Measurements from ENCODE around the gene HEPACAM.

The HEPACAM gene

DNA sequence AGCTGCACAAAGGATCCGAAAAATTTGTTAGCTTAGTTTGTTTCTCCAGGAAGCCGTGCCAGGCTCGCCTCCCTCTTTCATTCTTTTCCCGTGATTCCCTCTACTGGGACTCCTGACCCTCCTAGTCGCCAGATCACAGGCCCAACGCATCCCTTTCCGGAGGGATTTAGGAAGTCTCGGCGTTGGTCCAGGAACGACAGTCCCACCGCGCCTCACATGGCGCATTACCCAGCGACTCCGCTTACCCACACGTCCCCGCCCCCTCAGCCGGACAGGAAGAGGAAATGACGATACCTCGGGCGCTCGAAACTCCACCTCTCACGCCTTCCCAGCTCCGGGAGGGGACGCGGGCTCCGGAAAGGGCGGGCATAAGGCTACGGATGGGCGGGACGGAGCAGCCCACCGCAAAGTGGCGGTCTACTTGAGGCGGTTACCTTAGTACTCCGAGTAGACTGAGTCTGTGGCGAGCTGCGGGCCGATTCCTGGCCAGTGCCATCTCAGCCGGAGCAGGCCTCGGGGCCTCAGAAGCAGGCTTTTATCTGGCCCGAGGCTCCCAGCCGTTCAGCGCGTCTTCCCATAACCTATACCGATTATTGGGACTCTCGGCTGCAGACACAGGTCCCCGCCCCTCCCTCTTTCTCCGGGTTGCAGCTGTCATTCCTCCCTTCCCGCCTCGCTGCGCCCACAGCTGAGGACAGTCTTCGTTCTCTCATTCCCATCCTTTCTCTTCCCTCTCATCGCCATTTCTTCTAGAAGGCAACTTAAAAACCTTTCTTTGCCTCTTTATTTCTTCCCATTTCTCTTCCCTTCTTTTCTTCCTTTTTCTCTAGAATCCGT, 18.1 kb upstream of the HEPACAM start, which contains the start of gene CCDC15:
Gene CCDC15 (plus strand): TSS at position 450 of the 837 bp plus-strand sequence. CDS start 531 bp downstream, outside the sequence.
- no peak for TF ChIP-seq EZH2phosphoT487 (conservative IDR thresholded peaks at IDR 0.05; ENCODE audit: low read length)
- TF ChIP-seq, protein P1, sequence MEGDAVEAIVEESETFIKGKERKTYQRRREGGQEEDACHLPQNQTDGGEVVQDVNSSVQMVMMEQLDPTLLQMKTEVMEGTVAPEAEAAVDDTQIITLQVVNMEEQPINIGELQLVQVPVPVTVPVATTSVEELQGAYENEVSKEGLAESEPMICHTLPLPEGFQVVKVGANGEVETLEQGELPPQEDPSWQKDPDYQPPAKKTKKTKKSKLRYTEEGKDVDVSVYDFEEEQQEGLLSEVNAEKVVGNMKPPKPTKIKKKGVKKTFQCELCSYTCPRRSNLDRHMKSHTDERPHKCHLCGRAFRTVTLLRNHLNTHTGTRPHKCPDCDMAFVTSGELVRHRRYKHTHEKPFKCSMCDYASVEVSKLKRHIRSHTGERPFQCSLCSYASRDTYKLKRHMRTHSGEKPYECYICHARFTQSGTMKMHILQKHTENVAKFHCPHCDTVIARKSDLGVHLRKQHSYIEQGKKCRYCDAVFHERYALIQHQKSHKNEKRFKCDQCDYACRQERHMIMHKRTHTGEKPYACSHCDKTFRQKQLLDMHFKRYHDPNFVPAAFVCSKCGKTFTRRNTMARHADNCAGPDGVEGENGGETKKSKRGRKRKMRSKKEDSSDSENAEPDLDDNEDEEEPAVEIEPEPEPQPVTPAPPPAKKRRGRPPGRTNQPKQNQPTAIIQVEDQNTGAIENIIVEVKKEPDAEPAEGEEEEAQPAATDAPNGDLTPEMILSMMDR (IDR thresholded peaks at IDR 0.05; ENCODE audit: insufficient read depth, low read length, poor library complexity, severe bottlenecking): no peak
- H3F3A ChIP-seq (ENCODE audit: insufficient read depth): no peaks in the 10 kb centered on the region
- H3K4me2 ChIP-seq (ENCODE audit: low read depth, low read length, poor library complexity, severe bottlenecking): peak within 1 kb of the TSS; percentile 90
- peak within 1 kb of the TSS; percentile 56 for H3K4me3 ChIP-seq (ENCODE audit: insufficient read depth, low read length, poor library complexity, severe bottlenecking)
- H3K27me3 ChIP-seq (ENCODE audit: low read length): no peaks in the 10 kb centered on the region
- H3K9ac ChIP-seq (ENCODE audit: low read length): peak within 1 kb of the TSS; percentile 66
- peak within 1 kb of the TSS; percentile 44 for H3K27ac ChIP-seq (ENCODE audit: low read depth, low read length)
- no peaks in the 10 kb centered on the region for H3K9me3 ChIP-seq (ENCODE audit: insufficient read depth, low read length)
- H3K36me3 ChIP-seq (ENCODE audit: low read length): no peaks in the 10 kb centered on the region
- no peaks in the 10 kb centered on the region for H4K20me1 ChIP-seq (ENCODE audit: low read depth, low read length)
- no peaks in the 10 kb centered on the region for H3K9me2 ChIP-seq (replicated peaks; ENCODE audit: insufficient read depth, low read length)
- H2AFZ ChIP-seq (ENCODE audit: low read depth, low read length, severe bottlenecking): peak within 1 kb of the TSS; percentile 67
- H3K79me2 ChIP-seq (ENCODE audit: insufficient read depth, low read length): no peaks in the 10 kb centered on the region

DNA sequence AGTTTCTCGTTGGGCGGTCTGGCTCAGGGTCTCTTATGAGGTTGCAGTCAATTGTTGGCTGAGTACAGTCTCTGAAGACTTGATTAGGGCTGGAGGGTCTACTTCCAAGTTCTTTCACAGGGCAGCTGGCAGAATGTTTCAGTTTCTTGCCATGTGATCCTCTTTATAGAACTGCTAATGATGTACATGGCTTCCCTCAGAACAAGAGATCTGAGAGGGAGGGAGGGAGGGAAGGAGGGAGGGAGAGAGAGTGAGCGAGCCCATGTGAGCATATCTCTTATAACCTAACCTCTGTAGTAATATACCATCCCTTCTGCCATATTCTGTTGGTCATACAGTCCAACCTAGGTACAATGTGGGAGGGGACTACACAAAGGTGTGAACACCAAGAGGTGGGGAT, 15.5 kb upstream of the HEPACAM start:
- no peaks in the 10 kb centered on the region for H4K20me1 ChIP-seq (ENCODE audit: low read depth, low read length)
- H3K9me3 ChIP-seq (ENCODE audit: insufficient read depth, low read length): no peaks in the 10 kb centered on the region
- H3K4me2 ChIP-seq (ENCODE audit: low read depth, low read length, poor library complexity, severe bottlenecking): no peak overlapping the region
- H3K9ac ChIP-seq (ENCODE audit: low read length): no peak overlapping the region
- no peak overlapping the region for H2AFZ ChIP-seq (ENCODE audit: low read depth, low read length, severe bottlenecking)
- no peak overlapping the region for H3K4me3 ChIP-seq (ENCODE audit: insufficient read depth, low read length, poor library complexity, severe bottlenecking)
- H3K36me3 ChIP-seq (ENCODE audit: low read length): no peaks in the 10 kb centered on the region
- no peaks in the 10 kb centered on the region for H3K79me2 ChIP-seq (ENCODE audit: insufficient read depth, low read length)
- H3K27me3 ChIP-seq (ENCODE audit: low read length): no peaks in the 10 kb centered on the region
- TF ChIP-seq, protein P1 (IDR thresholded peaks at IDR 0.05; ENCODE audit: insufficient read depth, low read length, poor library complexity, severe bottlenecking): no peak
- TF ChIP-seq EZH2phosphoT487 (conservative IDR thresholded peaks at IDR 0.05; ENCODE audit: low read length): no peak
- H3F3A ChIP-seq (ENCODE audit: insufficient read depth): no peaks in the 10 kb centered on the region
- no peak overlapping the region for H3K27ac ChIP-seq (ENCODE audit: low read depth, low read length)
- H3K9me2 ChIP-seq (replicated peaks; ENCODE audit: insufficient read depth, low read length): no peaks in the 10 kb centered on the region

DNA sequence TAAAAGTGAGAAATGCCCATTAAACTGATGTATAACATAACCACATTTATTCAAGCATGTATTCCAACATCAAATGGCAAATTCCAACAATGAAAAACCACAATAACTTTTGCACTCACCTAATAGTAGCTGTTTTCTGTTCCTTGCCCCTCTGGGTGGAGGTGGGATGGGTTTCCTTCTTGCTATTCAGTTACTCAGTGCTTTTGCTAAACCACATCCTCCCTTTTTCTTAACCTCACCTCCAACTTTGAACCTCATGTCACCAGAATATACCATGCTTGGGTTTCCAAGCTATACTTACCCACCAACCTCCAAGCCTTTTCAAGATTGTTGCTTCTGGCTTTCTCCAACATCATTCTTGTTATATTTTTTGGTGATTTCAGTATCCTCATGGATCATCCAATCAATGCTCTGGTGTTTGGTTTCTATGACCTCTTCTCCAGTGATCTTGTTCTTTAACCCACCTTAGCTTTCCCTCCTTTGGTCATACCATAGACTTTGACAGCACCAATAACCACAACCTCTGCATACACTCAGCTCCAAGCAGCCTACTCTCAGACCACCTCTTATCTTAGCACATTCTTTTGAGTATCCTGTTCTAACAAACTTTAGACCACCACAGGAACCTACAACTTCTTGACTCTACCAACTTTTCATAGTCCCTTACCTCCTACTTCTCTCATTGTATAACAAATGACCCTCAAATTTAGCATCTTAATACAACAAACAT, 14.9 kb upstream of the HEPACAM start:
- TF ChIP-seq, protein P1 (IDR thresholded peaks at IDR 0.05; ENCODE audit: insufficient read depth, low read length, poor library complexity, severe bottlenecking): no peak
- no peak for TF ChIP-seq EZH2phosphoT487 (conservative IDR thresholded peaks at IDR 0.05; ENCODE audit: low read length)
- Histone ChIP-seq H3K9me3 (ENCODE audit: insufficient read depth, low read length) (no peaks in the 10 kb centered on the region), H3K4me2 (ENCODE audit: low read depth, low read length, poor library complexity, severe bottlenecking) (no peak overlapping the region), H3K79me2 (ENCODE audit: insufficient read depth, low read length) (no peaks in the 10 kb centered on the region), H3F3A (ENCODE audit: insufficient read depth) (no peaks in the 10 kb centered on the region), H3K9ac (ENCODE audit: low read length) (no peak overlapping the region), H3K36me3 (ENCODE audit: low read length) (no peaks in the 10 kb centered on the region), H3K27ac (ENCODE audit: low read depth, low read length) (no peak overlapping the region), H3K4me3 (ENCODE audit: insufficient read depth, low read length, poor library complexity, severe bottlenecking) (no peak overlapping the region), H3K9me2 (replicated peaks; ENCODE audit: insufficient read depth, low read length) (no peaks in the 10 kb centered on the region), H3K27me3 (ENCODE audit: low read length) (no peaks in the 10 kb centered on the region), H2AFZ (ENCODE audit: low read depth, low read length, severe bottlenecking) (no peak overlapping the region), H4K20me1 (ENCODE audit: low read depth, low read length) (no peaks in the 10 kb centered on the region)

Measured in SU-DHL-6 (cell line).